GM12891 (cell line): ENCODE results near the gene CTSF.

ENCODE experiments used
- PAX5 ChIP-seq: IDR thresholded peaks from 2 replicates; pipeline ENCODE4 v1.6.1; 2011; ENCODE audit warnings: low read length, moderate library complexity, mild to moderate bottlenecking; ENCODE audit not compliant: insufficient read depth, severe bottlenecking
- POLR2A ChIP-seq: IDR thresholded peaks from 2 replicates; pipeline ENCODE4 v1.6.1; 2011; ENCODE audit warnings: low read depth, low read length, control low read depth
- POLR2AphosphoS5 ChIP-seq: IDR thresholded peaks from 2 replicates; pipeline ENCODE4 v1.6.1; 2011; ENCODE audit warnings: low read depth, low read length, control low read depth
- POU2F2 ChIP-seq: IDR thresholded peaks from 2 replicates; pipeline ENCODE4 v1.6.1; 2011; ENCODE audit warnings: low read depth, mild to moderate bottlenecking, control low read depth, low read length, moderate library complexity
- SPI1 ChIP-seq: IDR thresholded peaks from 2 replicates; pipeline ENCODE4 v1.6.1; 2011; ENCODE audit warnings: low read depth, low read length, control low read depth
- TAF1 ChIP-seq: IDR thresholded peaks from 2 replicates; pipeline ENCODE4 v1.6.1; 2011; ENCODE audit warnings: low read depth, low read length, control low read depth

DNA sequence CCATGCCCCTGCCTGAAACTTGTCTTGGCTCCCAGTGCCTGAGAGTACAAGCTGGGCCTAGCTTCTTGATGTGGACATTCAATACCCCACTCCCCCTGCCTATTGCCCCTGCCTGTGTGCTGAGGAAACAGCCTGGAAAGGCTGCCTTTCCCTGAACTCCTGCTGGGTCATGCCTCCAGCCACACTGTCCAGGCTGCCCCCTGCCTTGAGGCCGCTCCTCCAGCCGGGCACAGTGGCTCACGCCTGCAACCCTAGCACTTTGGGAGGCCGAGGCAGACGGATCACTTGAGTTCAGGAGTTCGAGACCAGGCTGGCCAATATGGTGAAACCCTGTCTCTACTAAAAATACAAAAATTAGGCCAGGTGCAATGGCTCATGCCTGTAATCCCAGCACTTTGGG is 34.7 kb upstream of the CTSF start:
- TF ChIP-seq POLR2AphosphoS5 (no peak), POU2F2 (no peak), POLR2A (no peak), PAX5 (no peak), TAF1 (no peak), SPI1 (no peak)
